SK-N-SH treated with all-trans-retinoic acid at 6 μM for 48 hours (cell line): Measurements from ENCODE around the gene B3GNT7.

ENCODE experiments used
- ARNTL ChIP-seq: fragments of 450-650 bp; formaldehyde crosslinking; IDR thresholded peaks from 2 replicates; pipeline ENCODE4 v1.5.0; 2020; ENCODE audit warnings: low read depth, mild to moderate bottlenecking, moderate library complexity, borderline replicate concordance
- CSDC2 ChIP-seq: fragments of 250-450 bp; sonication (Bioruptor Pico); IDR thresholded peaks from 2 replicates; pipeline ENCODE4 v1.5.0; 2020; ENCODE audit warnings: mild to moderate bottlenecking, moderate library complexity
- POU6F1 ChIP-seq: fragments of 250-450 bp; sonication (Bioruptor Pico); IDR thresholded peaks from 2 replicates; pipeline ENCODE4 v1.8.0; 2021; ENCODE audit warnings: low read depth, mild to moderate bottlenecking, moderate library complexity, borderline replicate concordance
- PPARA ChIP-seq: fragments of 250-450 bp; sonication (Bioruptor Pico); IDR thresholded peaks from 2 replicates; pipeline ENCODE4 v1.5.0; 2020; ENCODE audit warnings: mild to moderate bottlenecking, borderline replicate concordance
- RARB ChIP-seq: fragments of 250-450 bp; sonication (Bioruptor Pico); IDR thresholded peaks from 2 replicates; pipeline ENCODE4 v1.8.0; 2021; ENCODE audit warnings: mild to moderate bottlenecking, moderate library complexity
- TSHZ2 ChIP-seq: fragments of 250-450 bp; sonication (Bioruptor Pico); IDR thresholded peaks from 2 replicates; pipeline ENCODE4 v1.5.0; 2020; ENCODE audit warnings: mild to moderate bottlenecking, moderate library complexity
- ZC3H10 ChIP-seq: fragments of 250-450 bp; sonication (Bioruptor Pico); IDR thresholded peaks from 2 replicates; pipeline ENCODE4 v1.5.1; 2021; ENCODE audit warnings: mild to moderate bottlenecking, moderate library complexity
- ZFP3 ChIP-seq: fragments of 250-450 bp; sonication (Bioruptor Pico); IDR thresholded peaks from 2 replicates; pipeline ENCODE4 v1.5.0; 2020; ENCODE audit warnings: mild to moderate bottlenecking, moderate library complexity
- ZFP30 ChIP-seq: fragments of 450-650 bp; formaldehyde crosslinking; IDR thresholded peaks from 2 replicates; pipeline ENCODE4 v1.5.0; 2022; ENCODE audit warnings: mild to moderate bottlenecking, moderate library complexity
- ZNF70 ChIP-seq: fragments of 450-650 bp; formaldehyde crosslinking; IDR thresholded peaks from 2 replicates; pipeline ENCODE4 v1.5.0; 2020; ENCODE audit warnings: mild to moderate bottlenecking, moderate library complexity
- TF ChIP-seq, protein P1 (sequence below): fragments of 250-450 bp; sonication (Bioruptor Pico); IDR thresholded peaks from 2 replicates; pipeline ENCODE4 v1.8.0; 2020; ENCODE audit warnings: mild to moderate bottlenecking, moderate library complexity, borderline replicate concordance

DNA sequence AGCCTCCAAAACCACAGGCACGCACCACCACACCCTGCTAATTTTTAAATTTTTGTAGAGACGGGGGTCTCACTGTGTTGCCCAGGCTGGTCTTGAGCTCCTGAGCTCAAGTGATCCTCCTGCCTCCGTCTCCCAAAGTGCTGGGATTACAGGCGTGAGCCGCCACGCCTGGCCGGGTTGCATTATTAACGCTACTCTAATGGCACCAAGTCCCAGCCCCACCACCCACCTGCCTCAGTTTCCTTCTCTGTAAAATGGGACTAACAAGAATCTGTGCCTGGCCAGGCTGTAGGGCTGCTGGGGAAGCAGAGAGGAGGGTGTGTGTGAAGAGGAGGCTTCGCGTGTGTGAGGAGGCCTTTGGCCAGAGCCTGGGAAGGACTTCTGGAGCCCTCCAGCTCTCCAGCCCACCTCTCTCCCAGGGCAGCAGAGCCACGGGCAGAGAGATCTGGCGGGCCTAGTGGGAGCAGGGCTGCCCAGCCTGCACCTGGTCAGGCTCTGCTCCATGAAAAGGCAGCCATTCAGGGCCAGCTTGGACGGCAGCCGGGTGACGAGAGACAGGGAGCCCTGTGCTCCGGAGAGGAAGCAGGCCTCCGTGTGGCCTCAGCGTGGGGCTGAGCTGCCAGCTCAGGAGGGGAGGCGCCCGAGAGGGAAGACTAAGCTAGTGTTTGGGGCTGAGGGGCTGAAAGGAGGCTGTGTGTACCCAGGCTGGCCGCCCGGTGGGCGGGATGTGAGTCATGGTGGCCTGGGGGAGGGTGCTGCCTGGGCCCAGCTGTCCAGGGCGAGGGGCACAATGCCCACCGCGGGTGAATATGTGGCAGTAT is 7.4 kb upstream of the B3GNT7 start:
- TF ChIP-seq ZFP30 (CRISPR knock-in tag) (no peak), RARB (no peak), TSHZ2 (CRISPR knock-in tag) (no peak), PPARA (no peak), ZC3H10 (no peak), ARNTL (CRISPR knock-in tag) (no peak), CSDC2 (no peak), ZFP3 (no peak), ZNF70 (CRISPR knock-in tag) (no peak), POU6F1 (CRISPR knock-in tag) (no peak)
- TF ChIP-seq, protein P1, sequence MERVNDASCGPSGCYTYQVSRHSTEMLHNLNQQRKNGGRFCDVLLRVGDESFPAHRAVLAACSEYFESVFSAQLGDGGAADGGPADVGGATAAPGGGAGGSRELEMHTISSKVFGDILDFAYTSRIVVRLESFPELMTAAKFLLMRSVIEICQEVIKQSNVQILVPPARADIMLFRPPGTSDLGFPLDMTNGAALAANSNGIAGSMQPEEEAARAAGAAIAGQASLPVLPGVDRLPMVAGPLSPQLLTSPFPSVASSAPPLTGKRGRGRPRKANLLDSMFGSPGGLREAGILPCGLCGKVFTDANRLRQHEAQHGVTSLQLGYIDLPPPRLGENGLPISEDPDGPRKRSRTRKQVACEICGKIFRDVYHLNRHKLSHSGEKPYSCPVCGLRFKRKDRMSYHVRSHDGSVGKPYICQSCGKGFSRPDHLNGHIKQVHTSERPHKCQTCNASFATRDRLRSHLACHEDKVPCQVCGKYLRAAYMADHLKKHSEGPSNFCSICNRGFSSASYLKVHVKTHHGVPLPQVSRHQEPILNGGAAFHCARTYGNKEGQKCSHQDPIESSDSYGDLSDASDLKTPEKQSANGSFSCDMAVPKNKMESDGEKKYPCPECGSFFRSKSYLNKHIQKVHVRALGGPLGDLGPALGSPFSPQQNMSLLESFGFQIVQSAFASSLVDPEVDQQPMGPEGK (CRISPR knock-in tag), result no peak
